PC-9 (cell line): ENCODE results near the gene LYPLAL1.

ENCODE experiments used
- CTCF ChIP-seq: fragments of 200-600 bp; sonication (generic); conservative IDR thresholded peaks from 2 replicates; pipeline ENCODE4 v1.6.1; 2017; ENCODE audit warnings: mixed run types, antibody characterized with exemption, mild to moderate bottlenecking, moderate library complexity
- EZH2 ChIP-seq: fragments of 200-600 bp; sonication (generic); IDR thresholded peaks from 2 replicates; pipeline ENCODE4 v1.8.0; 2017; ENCODE audit warnings: antibody characterized with exemption, low read depth

- TF ChIP-seq EZH2 (no peak), CTCF (no peak)
Observed at GRCh38 chr1:219177363-219177762, 3.7 kb downstream of the LYPLAL1 start.
